ENCODE data around the gene MRPL55. TPM values are rescaled to one million over a fixed set of nuclear protein-coding genes. Genes with fewer than 3 reads are reported as not detected.
A peak's percentile ranks its signal among the peaks of the same experiment; 100 is the strongest.

MRPL55 gene
- total and polyA plus RNA-seq, 2 of the 13 experiments (the other 11 are each of a cell fraction or from before 2014, with no cell fraction given), result 58.6 to 92.9 TPM

GRCh38 chr1:228102791-228103620 is 6.1 kb downstream of the MRPL55 start, which contains the start of gene C1orf35 (continued):
- 0 out of 2 replicates have a peak, but pooled peaks have one; percentile 53 for TF ChIP-seq ZNF138 (CRISPR knock-in tag; IDR thresholded peaks at IDR 0.05; ENCODE audit: low read depth)
- peak; percentile 76 for TF ChIP-seq ZFP90 (CRISPR knock-in tag; IDR thresholded peaks at IDR 0.05; ENCODE audit: borderline replicate concordance)
- TF ChIP-seq EED (CRISPR knock-in tag; IDR thresholded peaks at IDR 0.05), result no peak; the same call in 1 of the 2 replicates
- TF ChIP-seq RBFOX2 (IDR thresholded peaks at IDR 0.05; ENCODE audit: low read depth, low read length), result peak; percentile 82
- peak; percentile 98 for TF ChIP-seq ZFX (CRISPR knock-in tag; IDR thresholded peaks at IDR 0.05; ENCODE audit: low read depth)
- TF ChIP-seq STAT6 (CRISPR knock-in tag; IDR thresholded peaks at IDR 0.05; ENCODE audit: borderline replicate concordance), result 0 out of 2 replicates have a peak, but pooled peaks have one; percentile 54
- peak; percentile 75; the same call in 1 of the 2 replicates for TF ChIP-seq TBX2 (CRISPR knock-in tag; IDR thresholded peaks at IDR 0.05; ENCODE audit: borderline replicate concordance)
- no peak for TF ChIP-seq TEAD3 (CRISPR knock-in tag; optimal IDR thresholded peaks at IDR 0.05; ENCODE audit: borderline replicate concordance)
- peak; percentile 88 for TF ChIP-seq CREM (IDR thresholded peaks at IDR 0.05)
- TF ChIP-seq CREM (CRISPR knock-in tag; IDR thresholded peaks at IDR 0.05), result peak; percentile 88
- peak; percentile 94 for TF ChIP-seq NR2C2 (CRISPR knock-in tag; IDR thresholded peaks at IDR 0.05; ENCODE audit: borderline replicate concordance)
- TF ChIP-seq TRIM24 (CRISPR knock-in tag; IDR thresholded peaks at IDR 0.05), result no peak
- peak; percentile 99 for TF ChIP-seq GATAD1 (CRISPR knock-in tag; IDR thresholded peaks at IDR 0.05)
- peak; percentile 45; the same call in 1 of the 2 replicates for TF ChIP-seq ZNF768 (CRISPR knock-in tag; IDR thresholded peaks at IDR 0.05)
- no peak for TF ChIP-seq ZNF841 (CRISPR knock-in tag; IDR thresholded peaks at IDR 0.05; ENCODE audit: borderline replicate concordance)
- no peak for TF ChIP-seq CENPX (CRISPR knock-in tag; IDR thresholded peaks at IDR 0.05)
- no peak for TF ChIP-seq SMARCC2 (IDR thresholded peaks at IDR 0.05)
- TF ChIP-seq ZKSCAN8 (CRISPR knock-in tag; IDR thresholded peaks at IDR 0.05; ENCODE audit: borderline replicate concordance), result peak; percentile 54; the same call in 1 of the 2 replicates
- TF ChIP-seq MTF1 (CRISPR knock-in tag; IDR thresholded peaks at IDR 0.05), result no peak
- no peak for TF ChIP-seq IKZF1 (IDR thresholded peaks at IDR 0.05)
- TF ChIP-seq PRMT3 (CRISPR knock-in tag; IDR thresholded peaks at IDR 0.05; ENCODE audit: borderline replicate concordance, low read depth), result 0 out of 2 replicates have a peak, but pooled peaks have one; percentile 60
- peak; percentile 75; the same call in 1 of the 2 replicates for TF ChIP-seq ZNF567 (CRISPR knock-in tag; IDR thresholded peaks at IDR 0.05; ENCODE audit: borderline replicate concordance)
- no peak for TF ChIP-seq U2AF2 (IDR thresholded peaks at IDR 0.05; ENCODE audit: low read depth, low read length)
- TF ChIP-seq ZSCAN21 (CRISPR knock-in tag; IDR thresholded peaks at IDR 0.05; ENCODE audit: borderline replicate concordance), result peak; percentile 93
- TF ChIP-seq HOXA5 (CRISPR knock-in tag; IDR thresholded peaks at IDR 0.05), result peak; percentile 90
- peak; percentile 19; the same call in 1 of the 2 replicates for TF ChIP-seq AHR (CRISPR knock-in tag; IDR thresholded peaks at IDR 0.05)
- 0 out of 2 replicates have a peak, but pooled peaks have one; percentile 27 for TF ChIP-seq ZNF12 (CRISPR knock-in tag; IDR thresholded peaks at IDR 0.05)

Data from HepG2 (cell line).